ENCODE measurements around the gene OSTC. TPM values are rescaled to one million over a fixed set of nuclear protein-coding genes. Genes with fewer than 3 reads are reported as not detected.

Gene OSTC
- total and polyA plus RNA-seq, 9 of the 15 experiments (the other 6 are each of a cell fraction or from before 2014, with no cell fraction given), result 112 to 966 (median 235) TPM

DNA sequence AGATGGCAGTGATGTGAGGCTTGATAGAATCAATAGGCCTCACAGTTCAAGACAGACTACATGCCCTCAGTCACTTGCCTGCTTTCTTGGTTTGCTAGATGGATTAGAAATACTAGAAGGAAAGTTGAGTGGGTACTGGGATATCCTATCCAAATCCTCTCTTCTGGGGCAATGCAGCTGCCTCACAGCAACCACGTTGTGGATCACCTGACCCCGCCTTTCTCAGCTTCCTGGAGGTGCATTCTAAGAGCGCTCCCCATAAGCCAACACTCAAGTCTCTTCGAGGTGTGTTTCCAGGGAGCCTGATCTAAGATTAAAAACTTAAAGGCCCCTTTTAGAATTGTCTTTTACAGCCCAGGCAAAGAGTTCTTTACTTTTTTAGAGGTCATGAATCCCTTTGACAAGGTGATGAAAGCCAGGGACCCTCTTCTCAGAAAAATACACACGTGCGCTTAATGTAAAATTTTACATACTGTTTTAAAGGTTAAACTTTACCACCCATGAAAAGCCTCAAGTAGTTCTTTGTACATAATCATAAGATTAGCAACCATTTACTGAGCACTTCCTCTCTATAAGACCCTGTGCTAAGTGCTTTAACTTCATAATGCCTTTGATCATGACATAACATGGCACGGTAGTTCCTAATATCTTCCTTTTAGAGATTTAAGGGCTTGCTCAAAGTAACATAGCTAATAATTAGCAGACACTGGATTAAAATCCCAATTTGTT lies 30.9 kb upstream of the OSTC start (continued):
- TF ChIP-seq, protein P1, sequence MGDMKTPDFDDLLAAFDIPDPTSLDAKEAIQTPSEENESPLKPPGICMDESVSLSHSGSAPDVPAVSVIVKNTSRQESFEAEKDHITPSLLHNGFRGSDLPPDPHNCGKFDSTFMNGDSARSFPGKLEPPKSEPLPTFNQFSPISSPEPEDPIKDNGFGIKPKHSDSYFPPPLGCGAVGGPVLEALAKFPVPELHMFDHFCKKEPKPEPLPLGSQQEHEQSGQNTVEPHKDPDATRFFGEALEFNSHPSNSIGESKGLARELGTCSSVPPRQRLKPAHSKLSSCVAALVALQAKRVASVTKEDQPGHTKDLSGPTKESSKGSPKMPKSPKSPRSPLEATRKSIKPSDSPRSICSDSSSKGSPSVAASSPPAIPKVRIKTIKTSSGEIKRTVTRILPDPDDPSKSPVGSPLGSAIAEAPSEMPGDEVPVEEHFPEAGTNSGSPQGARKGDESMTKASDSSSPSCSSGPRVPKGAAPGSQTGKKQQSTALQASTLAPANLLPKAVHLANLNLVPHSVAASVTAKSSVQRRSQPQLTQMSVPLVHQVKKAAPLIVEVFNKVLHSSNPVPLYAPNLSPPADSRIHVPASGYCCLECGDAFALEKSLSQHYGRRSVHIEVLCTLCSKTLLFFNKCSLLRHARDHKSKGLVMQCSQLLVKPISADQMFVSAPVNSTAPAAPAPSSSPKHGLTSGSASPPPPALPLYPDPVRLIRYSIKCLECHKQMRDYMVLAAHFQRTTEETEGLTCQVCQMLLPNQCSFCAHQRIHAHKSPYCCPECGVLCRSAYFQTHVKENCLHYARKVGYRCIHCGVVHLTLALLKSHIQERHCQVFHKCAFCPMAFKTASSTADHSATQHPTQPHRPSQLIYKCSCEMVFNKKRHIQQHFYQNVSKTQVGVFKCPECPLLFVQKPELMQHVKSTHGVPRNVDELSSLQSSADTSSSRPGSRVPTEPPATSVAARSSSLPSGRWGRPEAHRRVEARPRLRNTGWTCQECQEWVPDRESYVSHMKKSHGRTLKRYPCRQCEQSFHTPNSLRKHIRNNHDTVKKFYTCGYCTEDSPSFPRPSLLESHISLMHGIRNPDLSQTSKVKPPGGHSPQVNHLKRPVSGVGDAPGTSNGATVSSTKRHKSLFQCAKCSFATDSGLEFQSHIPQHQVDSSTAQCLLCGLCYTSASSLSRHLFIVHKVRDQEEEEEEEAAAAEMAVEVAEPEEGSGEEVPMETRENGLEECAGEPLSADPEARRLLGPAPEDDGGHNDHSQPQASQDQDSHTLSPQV (IDR thresholded peaks at IDR 0.05), result peak; percentile 72
- TF ChIP-seq POLR2A (conservative IDR thresholded peaks at IDR 0.05) (no peak), SMARCA4 (IDR thresholded peaks at IDR 0.05) (0 out of 2 replicates have a peak, but pooled peaks have one; percentile 10), L3MBTL2 (IDR thresholded peaks at IDR 0.05) (peak; percentile 58), XRCC3 (IDR thresholded peaks at IDR 0.05) (no peak), THRAP3 (IDR thresholded peaks at IDR 0.05; ENCODE audit: borderline replicate concordance) (no peak), ETS2 (tag; IDR thresholded peaks at IDR 0.05; ENCODE audit: borderline replicate concordance, poor library complexity, severe bottlenecking) (no peak), CXXC5 (CRISPR knock-in tag; IDR thresholded peaks at IDR 0.05) (peak; percentile 31; the same call in 1 of the 2 replicates), SP1 (CRISPR knock-in tag; IDR thresholded peaks at IDR 0.05) (no peak), ZBED1 (IDR thresholded peaks at IDR 0.05) (no peak), ZNF77 (CRISPR knock-in tag; IDR thresholded peaks at IDR 0.05) (no peak)
- TF ChIP-seq, protein P2, sequence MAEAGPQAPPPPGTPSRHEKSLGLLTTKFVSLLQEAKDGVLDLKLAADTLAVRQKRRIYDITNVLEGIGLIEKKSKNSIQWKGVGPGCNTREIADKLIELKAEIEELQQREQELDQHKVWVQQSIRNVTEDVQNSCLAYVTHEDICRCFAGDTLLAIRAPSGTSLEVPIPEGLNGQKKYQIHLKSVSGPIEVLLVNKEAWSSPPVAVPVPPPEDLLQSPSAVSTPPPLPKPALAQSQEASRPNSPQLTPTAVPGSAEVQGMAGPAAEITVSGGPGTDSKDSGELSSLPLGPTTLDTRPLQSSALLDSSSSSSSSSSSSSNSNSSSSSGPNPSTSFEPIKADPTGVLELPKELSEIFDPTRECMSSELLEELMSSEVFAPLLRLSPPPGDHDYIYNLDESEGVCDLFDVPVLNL (CRISPR knock-in tag; IDR thresholded peaks at IDR 0.05; ENCODE audit: low read depth), result no peak
- TF ChIP-seq, protein P3, sequence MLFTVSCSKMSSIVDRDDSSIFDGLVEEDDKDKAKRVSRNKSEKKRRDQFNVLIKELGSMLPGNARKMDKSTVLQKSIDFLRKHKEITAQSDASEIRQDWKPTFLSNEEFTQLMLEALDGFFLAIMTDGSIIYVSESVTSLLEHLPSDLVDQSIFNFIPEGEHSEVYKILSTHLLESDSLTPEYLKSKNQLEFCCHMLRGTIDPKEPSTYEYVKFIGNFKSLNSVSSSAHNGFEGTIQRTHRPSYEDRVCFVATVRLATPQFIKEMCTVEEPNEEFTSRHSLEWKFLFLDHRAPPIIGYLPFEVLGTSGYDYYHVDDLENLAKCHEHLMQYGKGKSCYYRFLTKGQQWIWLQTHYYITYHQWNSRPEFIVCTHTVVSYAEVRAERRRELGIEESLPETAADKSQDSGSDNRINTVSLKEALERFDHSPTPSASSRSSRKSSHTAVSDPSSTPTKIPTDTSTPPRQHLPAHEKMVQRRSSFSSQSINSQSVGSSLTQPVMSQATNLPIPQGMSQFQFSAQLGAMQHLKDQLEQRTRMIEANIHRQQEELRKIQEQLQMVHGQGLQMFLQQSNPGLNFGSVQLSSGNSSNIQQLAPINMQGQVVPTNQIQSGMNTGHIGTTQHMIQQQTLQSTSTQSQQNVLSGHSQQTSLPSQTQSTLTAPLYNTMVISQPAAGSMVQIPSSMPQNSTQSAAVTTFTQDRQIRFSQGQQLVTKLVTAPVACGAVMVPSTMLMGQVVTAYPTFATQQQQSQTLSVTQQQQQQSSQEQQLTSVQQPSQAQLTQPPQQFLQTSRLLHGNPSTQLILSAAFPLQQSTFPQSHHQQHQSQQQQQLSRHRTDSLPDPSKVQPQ (CRISPR knock-in tag; IDR thresholded peaks at IDR 0.05; ENCODE audit: borderline replicate concordance), result no peak
- TF ChIP-seq, protein P4, sequence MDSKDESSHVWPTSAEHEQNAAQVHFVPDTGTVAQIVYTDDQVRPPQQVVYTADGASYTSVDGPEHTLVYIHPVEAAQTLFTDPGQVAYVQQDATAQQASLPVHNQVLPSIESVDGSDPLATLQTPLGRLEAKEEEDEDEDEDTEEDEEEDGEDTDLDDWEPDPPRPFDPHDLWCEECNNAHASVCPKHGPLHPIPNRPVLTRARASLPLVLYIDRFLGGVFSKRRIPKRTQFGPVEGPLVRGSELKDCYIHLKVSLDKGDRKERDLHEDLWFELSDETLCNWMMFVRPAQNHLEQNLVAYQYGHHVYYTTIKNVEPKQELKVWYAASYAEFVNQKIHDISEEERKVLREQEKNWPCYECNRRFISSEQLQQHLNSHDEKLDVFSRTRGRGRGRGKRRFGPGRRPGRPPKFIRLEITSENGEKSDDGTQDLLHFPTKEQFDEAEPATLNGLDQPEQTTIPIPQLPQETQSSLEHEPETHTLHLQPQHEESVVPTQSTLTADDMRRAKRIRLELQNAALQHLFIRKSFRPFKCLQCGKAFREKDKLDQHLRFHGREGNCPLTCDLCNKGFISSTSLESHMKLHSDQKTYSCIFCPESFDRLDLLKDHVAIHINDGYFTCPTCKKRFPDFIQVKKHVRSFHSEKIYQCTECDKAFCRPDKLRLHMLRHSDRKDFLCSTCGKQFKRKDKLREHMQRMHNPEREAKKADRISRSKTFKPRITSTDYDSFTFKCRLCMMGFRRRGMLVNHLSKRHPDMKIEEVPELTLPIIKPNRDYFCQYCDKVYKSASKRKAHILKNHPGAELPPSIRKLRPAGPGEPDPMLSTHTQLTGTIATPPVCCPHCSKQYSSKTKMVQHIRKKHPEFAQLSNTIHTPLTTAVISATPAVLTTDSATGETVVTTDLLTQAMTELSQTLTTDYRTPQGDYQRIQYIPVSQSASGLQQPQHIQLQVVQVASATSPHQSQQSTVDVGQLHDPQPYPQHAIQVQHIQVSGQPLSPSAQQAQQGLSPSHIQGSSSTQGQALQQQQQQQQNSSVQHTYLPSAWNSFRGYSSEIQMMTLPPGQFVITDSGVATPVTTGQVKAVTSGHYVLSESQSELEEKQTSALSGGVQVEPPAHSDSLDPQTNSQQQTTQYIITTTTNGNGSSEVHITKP (IDR thresholded peaks at IDR 0.05; ENCODE audit: partially characterized antibody), result no peak
- TF ChIP-seq, protein P5, sequence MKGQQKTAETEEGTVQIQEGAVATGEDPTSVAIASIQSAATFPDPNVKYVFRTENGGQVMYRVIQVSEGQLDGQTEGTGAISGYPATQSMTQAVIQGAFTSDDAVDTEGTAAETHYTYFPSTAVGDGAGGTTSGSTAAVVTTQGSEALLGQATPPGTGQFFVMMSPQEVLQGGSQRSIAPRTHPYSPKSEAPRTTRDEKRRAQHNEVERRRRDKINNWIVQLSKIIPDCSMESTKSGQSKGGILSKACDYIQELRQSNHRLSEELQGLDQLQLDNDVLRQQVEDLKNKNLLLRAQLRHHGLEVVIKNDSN (CRISPR knock-in tag; IDR thresholded peaks at IDR 0.05), result 0 out of 2 replicates have a peak, but pooled peaks have one; percentile 23
